AG09309 (cell line): ENCODE results near the gene XPNPEP2.

ENCODE experiments used
- DNase-seq: peaks from one replicate; pipeline ENCODE4 v3.0.0-alpha.2; 2010; ENCODE audit warnings: low read depth
- H3K4me3 ChIP-seq: 2 replicates; pipeline ENCODE4 v1.5.1; 2011; ENCODE audit warnings: mild to moderate bottlenecking, low read depth, low read length, moderate library complexity; ENCODE audit not compliant: control insufficient read depth
- TF ChIP-seq, protein P1 (sequence below): IDR thresholded peaks from 2 replicates; pipeline ENCODE4 v1.5.1; 2011; ENCODE audit warnings: mild to moderate bottlenecking, low read depth, low read length, inconsistent platforms; ENCODE audit not compliant: insufficient read depth, control insufficient read depth; ENCODE audit errors: missing control alignments

XPNPEP2 gene

GRCh38 chrX:129763666-129764065 is 24.9 kb downstream of the XPNPEP2 start:
- H3K4me3 ChIP-seq, result no peak overlapping the region
- DNase-seq, result no peak
- TF ChIP-seq, protein P1, sequence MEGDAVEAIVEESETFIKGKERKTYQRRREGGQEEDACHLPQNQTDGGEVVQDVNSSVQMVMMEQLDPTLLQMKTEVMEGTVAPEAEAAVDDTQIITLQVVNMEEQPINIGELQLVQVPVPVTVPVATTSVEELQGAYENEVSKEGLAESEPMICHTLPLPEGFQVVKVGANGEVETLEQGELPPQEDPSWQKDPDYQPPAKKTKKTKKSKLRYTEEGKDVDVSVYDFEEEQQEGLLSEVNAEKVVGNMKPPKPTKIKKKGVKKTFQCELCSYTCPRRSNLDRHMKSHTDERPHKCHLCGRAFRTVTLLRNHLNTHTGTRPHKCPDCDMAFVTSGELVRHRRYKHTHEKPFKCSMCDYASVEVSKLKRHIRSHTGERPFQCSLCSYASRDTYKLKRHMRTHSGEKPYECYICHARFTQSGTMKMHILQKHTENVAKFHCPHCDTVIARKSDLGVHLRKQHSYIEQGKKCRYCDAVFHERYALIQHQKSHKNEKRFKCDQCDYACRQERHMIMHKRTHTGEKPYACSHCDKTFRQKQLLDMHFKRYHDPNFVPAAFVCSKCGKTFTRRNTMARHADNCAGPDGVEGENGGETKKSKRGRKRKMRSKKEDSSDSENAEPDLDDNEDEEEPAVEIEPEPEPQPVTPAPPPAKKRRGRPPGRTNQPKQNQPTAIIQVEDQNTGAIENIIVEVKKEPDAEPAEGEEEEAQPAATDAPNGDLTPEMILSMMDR, result no peak

DNA sequence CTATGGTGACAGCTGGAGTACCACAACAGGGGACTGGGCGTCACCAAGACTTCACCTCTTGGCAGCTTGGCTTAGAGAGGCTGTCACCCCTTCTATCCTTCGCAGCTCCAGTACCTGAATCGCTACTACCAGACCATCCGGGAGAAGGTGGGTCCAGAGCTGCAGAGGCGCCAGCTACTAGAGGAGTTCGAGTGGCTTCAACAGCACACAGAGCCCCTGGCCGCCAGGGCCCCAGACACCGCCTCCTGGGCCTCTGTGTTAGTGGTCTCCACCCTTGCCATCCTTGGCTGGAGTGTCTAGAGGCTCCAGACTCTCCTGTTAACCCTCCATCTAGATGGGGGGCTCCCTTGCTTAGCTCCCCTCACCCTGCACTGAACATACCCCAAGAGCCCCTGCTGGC is 29.4 kb downstream of the XPNPEP2 start:
- TF ChIP-seq, protein P1, result no peak
- DNase-seq, result no peak
- H3K4me3 ChIP-seq, result no peak overlapping the region

DNA sequence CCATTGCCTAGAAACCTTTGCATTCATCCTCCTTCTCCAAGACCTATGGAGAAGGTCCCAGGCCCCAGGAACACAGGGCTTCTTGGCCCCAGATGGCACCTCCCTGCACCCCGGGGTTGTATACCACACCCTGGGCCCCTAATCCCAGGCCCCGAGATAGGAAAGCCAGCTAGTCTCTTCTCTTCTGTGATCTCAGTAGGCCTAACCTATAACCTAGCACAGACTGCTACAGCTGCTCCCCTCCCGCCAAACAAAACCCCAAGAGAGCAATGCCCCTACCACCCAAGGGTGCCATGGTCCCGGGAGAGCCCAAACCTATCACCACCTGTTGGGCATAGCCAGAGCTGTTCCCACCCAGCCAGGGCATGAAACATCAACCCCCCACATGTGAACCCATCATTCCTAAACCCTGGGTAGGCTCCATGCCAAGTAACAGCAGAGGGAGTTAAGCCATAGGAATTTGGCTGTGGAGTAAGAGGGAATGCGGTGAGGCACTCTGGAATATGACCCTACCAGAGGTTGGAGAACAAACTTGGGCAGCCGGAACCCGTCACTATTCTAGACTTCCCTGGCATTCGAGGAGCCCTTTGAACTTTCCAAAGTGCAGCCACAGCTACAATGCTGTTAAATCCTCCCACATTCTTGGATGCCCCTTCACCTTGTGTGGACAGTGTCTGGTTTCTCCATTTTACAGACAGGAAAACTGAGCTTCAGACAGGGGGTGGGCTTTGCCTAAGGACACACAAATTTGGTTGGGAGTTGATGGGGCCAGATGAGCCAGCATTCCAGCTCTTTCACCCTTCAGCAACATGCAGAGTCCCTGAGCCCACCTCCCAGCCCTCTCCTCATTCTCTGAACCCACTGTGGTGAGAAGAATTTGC is 30.0 kb downstream of the XPNPEP2 start:
- TF ChIP-seq, protein P1, result no peak
- no peak for DNase-seq
- H3K4me3 ChIP-seq, result no peak overlapping the region

DNA sequence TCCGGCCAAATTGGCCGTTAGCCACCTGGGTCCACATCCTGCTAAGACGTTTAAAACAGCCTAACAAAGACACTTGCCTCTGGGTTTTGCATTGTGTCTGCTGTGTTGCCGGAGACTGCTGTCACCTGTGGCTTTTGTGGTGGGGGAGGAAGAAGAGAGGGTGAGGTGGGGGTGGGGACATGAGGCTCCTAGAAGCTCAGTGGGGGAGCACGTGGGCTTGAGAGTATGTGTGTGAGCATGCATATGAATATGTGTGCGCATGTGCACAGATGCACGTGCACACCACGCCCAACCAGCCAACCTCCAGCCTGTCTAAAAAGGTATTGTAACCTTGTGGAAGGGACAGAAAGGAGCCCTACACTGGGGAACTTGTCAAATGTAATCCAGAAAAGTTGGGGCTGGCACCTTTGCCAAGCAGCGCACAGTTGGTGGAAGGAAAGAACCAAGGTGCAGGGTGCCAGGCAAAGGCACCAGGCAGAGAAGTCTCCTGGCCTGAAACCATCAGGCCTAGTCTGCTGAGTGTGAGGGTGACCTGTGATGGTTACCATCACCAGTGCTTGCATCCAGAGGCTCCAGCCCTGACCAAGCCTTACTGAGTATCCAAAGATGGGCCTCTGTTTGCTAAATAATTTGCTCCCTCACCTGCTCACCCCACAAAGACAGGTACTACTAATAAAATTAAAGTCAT is 30.8 kb downstream of the XPNPEP2 start:
- no peak for DNase-seq
- TF ChIP-seq, protein P1, result no peak
- no peak overlapping the region for H3K4me3 ChIP-seq

DNA sequence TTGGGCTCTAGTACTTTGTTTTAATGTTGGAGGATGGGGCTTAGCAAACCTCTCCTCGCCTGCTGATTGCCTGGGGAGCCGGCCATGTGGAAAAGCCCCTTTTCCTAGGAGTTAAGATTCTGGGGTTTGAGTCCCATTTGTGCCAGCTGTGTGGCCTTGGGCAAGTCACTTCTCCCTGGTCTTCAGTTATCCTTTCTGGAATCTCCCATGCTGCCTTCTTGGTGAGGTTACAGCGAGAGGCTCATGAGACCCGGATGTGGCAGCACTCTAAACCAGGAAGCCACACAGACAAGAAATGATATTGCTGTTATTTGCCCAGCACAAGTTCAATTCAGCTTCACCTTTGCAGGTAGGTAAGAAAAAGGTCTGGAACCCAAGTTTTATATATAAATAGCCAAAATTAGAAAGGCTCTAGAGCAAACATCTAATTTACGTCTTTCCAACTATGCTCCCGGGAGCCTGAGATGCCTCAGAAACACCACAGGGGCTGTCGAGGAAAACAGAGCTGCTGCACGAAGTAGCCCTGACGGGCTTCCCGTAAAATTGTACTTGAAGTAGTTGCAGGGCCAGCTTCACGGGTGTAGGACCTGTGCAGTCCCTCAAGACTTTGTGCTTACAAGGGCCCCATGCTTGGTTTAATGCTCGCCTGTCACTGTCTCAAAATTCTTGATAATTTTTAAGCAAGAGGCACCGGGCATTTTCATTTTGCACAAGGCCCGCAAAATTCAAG is 32.7 kb downstream of the XPNPEP2 start:
- TF ChIP-seq, protein P1, result no peak
- DNase-seq, result no peak
- no peak overlapping the region for H3K4me3 ChIP-seq

DNA sequence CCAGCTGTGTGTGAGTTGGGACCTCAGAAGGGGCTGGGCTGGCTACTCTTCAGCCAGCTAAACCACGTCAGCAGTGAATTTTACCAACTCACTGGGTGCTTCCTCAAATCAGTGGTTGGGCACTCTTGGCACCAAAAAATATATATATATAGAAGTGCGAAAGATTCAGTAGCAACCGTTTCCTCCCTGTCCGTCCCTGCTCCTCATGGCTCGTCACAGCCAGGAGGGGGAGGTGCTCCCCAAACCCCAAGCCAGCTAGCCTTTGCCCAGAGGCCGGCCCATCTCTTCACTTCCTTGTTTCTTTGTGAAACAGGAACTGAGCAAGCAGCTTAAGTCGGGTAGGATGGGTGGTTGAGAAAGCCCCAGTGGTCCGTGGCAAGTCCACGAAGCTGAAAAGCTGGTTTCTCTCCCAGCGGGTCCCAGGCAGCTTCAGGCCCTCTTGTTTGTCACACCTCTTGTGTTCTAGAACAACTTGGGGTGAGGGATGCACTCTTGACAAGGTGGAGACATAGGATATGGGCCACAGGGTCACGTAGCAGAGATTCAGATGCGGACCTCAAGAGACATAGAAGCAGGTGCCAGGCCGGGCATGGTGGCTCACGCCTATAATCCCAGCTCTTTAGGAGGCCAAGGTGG is 34.1 kb downstream of the XPNPEP2 start:
- DNase-seq, result no peak
- no peak overlapping the region for H3K4me3 ChIP-seq
- TF ChIP-seq, protein P1, result no peak
